GM12878 (cell line): ENCODE measurements around the gene ITGAL. TPM values are rescaled to one million over a fixed set of nuclear protein-coding genes. Genes with fewer than 3 reads are reported as not detected.

Experiments used
- BMI1 ChIP-seq: fragments of 450-650 bp; IDR thresholded peaks from 2 replicates; pipeline ENCODE4 v1.6.1; 2016; ENCODE audit warnings: mild to moderate bottlenecking, moderate library complexity, borderline replicate concordance
- CBX3 ChIP-seq: fragments of 200-600 bp; sonication (generic); IDR thresholded peaks from 2 replicates; pipeline ENCODE4 v1.6.1; 2016; ENCODE audit warnings: low read depth, borderline replicate concordance
- CBX5 ChIP-seq: sonication (generic); IDR thresholded peaks from 2 replicates; pipeline ENCODE4 v1.6.1; 2016; ENCODE audit warnings: low read depth, moderate library complexity, mild to moderate bottlenecking, inconsistent platforms
- GABPA ChIP-seq: IDR thresholded peaks from 2 replicates; pipeline ENCODE4 v1.6.1; 2014; ENCODE audit warnings: antibody characterized with exemption, low read depth, mild to moderate bottlenecking, inconsistent platforms
- HDGF ChIP-seq: fragments of 450-650 bp; IDR thresholded peaks from 2 replicates; pipeline ENCODE4 v1.6.1; 2016; ENCODE audit warnings: antibody characterized with exemption
- LARP7 ChIP-seq: fragments of 450-650 bp; IDR thresholded peaks from 2 replicates; pipeline ENCODE4 v1.6.1; 2017; ENCODE audit warnings: mild to moderate bottlenecking
- MLLT1 ChIP-seq: fragments of 450-650 bp; IDR thresholded peaks from 2 replicates; pipeline ENCODE4 v1.6.1; 2016; ENCODE audit warnings: mild to moderate bottlenecking
- NBN ChIP-seq: fragments of 450-650 bp; IDR thresholded peaks from 2 replicates; pipeline ENCODE4 v1.6.1; 2016
- PML ChIP-seq: IDR thresholded peaks from 2 replicates; pipeline ENCODE4 v1.6.1; 2012; ENCODE audit warnings: low read length, inconsistent platforms
- POLR2AphosphoS5 ChIP-seq: IDR thresholded peaks from 2 replicates; pipeline ENCODE4 v1.6.1; 2011; ENCODE audit warnings: mild to moderate bottlenecking, low read length, inconsistent platforms
- RB1 ChIP-seq: fragments of 450-650 bp; formaldehyde crosslinking; IDR thresholded peaks from 2 replicates; pipeline ENCODE4 v1.6.1; 2017; ENCODE audit warnings: mild to moderate bottlenecking, borderline replicate concordance
- RCOR1 ChIP-seq: conservative IDR thresholded peaks from 2 replicates; pipeline ENCODE4 v1.6.1; 2012; ENCODE audit warnings: low read depth, low read length, improper control_type of control experiment
- SMC3 ChIP-seq: IDR thresholded peaks from 2 replicates; pipeline ENCODE4 v1.6.1; 2011; ENCODE audit warnings: low read length, improper control_type of control experiment, borderline replicate concordance
- ZBTB33 ChIP-seq: fragments of 450-650 bp; IDR thresholded peaks from 2 replicates; pipeline ENCODE4 v1.6.1; 2017; ENCODE audit warnings: mild to moderate bottlenecking
- ZNF207 ChIP-seq: fragments of 450-650 bp; IDR thresholded peaks from 2 replicates; pipeline ENCODE4 v1.6.1; 2014; ENCODE audit warnings: antibody characterized with exemption, mild to moderate bottlenecking, borderline replicate concordance
- ZNF217 ChIP-seq: fragments of 450-650 bp; IDR thresholded peaks from 2 replicates; pipeline ENCODE4 v1.6.1; 2017; ENCODE audit warnings: antibody characterized with exemption, mild to moderate bottlenecking
- ZNF622 ChIP-seq: fragments of 450-650 bp; IDR thresholded peaks from 2 replicates; pipeline ENCODE4 v1.6.1; 2017; ENCODE audit warnings: mild to moderate bottlenecking, inconsistent platforms
- polyA plus RNA-seq, 11 experiments: library from polyadenylated mRNA; depleted of rRNA in 4 of 11; unstranded in 6 of 11; stranded (reverse) in 5 of 11; fragments of >200 nt; fragmentation: Nextera tagmentation in 4 of 11; fragmentation: Illumina TruSeq in 1 of 11; extraction: Ambion mirVana in 4 of 11; extraction: Trizol in 1 of 11; gene quantifications; 1 replicate in 1 of 11; 2 replicates in 10 of 11; pipeline versions ENCODE4 v1.2.1 to v1.2.3, GENCODE V29; 2011 to 2016; ENCODE audit warnings: inconsistent platforms in 2 of 11, missing spikeins in 2 of 11, low read depth in 1 of 11
- total RNA-seq, 4 experiments: library from RNA; depleted of rRNA in 3 of 4; stranded (reverse); fragments of >200 nt in 3 of 4; fragmentation: Illumina TruSeq in 1 of 4; extraction: Trizol in 1 of 4; gene quantifications; 2 replicates each; pipeline versions ENCODE4 v1.2.1 to v1.2.3, GENCODE V29; 2013 to 2021

The ITGAL gene
- total and polyA plus RNA-seq, 10 of the 15 experiments (the other 5 are each of a cell fraction or from before 2014, with no cell fraction given): 10.7 to 170 (median 96.9) TPM

GRCh38 chr16:30457743-30458560 is 14.6 kb upstream of the ITGAL start (continued):
- no peak for TF ChIP-seq ZNF207
- TF ChIP-seq NBN: peak; percentile 12
- no peak for TF ChIP-seq RB1
- TF ChIP-seq BMI1: peak; percentile 17; the same call in 1 of the 2 replicates
- 0 out of 2 replicates have a peak, but pooled peaks have one; percentile 39 for TF ChIP-seq POLR2AphosphoS5
- no peak; the same call in 1 of the 2 replicates for TF ChIP-seq PML
- no peak for TF ChIP-seq CBX3
- no peak for TF ChIP-seq ZNF622
- TF ChIP-seq CBX5: 0 out of 2 replicates have a peak, but pooled peaks have one; percentile 7
- TF ChIP-seq ZBTB33: no peak
- peak; percentile 78 for TF ChIP-seq MLLT1
- TF ChIP-seq RCOR1: no peak
- peak; percentile 56; the same call in 1 of the 2 replicates for TF ChIP-seq LARP7
- peak; percentile 47; the same call in 1 of the 2 replicates for TF ChIP-seq ZNF217
- no peak for TF ChIP-seq GABPA
- peak; percentile 77; the same call in 1 of the 2 replicates for TF ChIP-seq HDGF
- TF ChIP-seq SMC3: no peak
